Activated naive CD8-positive, alpha-beta T cell treated with anti-CD3 and anti-CD28 coated beads for 36 hours (primary cell): ENCODE results near the gene CFAP97D1. TPM values are rescaled to one million over a fixed set of nuclear protein-coding genes. Genes with fewer than 3 reads are reported as not detected.

Experiments used
- total RNA-seq, 2 experiments: library from RNA; stranded (reverse); gene quantifications; one replicate each; pipeline ENCODE4 v1.2.3, GENCODE V29; 2021

Gene CFAP97D1
- total RNA-seq, 2 experiments from 2014 or later, result not detected

Other genes starting within 250 kb of the CFAP97D1 start
- gene ETV4, start 234.1 kb upstream of the CFAP97D1 start, total RNA-seq, result 1 to 10 TPM; 7.5 to 7.8 TPM
- gene MEOX1, start 118.5 kb upstream of the CFAP97D1 start, total RNA-seq, result under 1 TPM; 0.14 to 0.25 TPM
- gene SOST, start 21.6 kb upstream of the CFAP97D1 start, total RNA-seq, result not detected
- 10 to 100 TPM; 21.2 to 22.3 TPM for gene DUSP3, start 1.5 kb upstream of the CFAP97D1 start, total RNA-seq
- gene MPP3, start 52.7 kb downstream of the CFAP97D1 start, total RNA-seq, result 1 to 10 TPM in 1 of 2 experiments, under 1 TPM in 1; 0.80 to 1.1 TPM
- not detected for gene CD300LG, start 66.7 kb downstream of the CFAP97D1 start, total RNA-seq
- gene MPP2, start 127.1 kb downstream of the CFAP97D1 start, total RNA-seq, result 1 to 10 TPM; 5.2 to 6.5 TPM
- not detected for gene PPY, start 162.0 kb downstream of the CFAP97D1 start, total RNA-seq
- gene PYY, start 173.5 kb downstream of the CFAP97D1 start, total RNA-seq, result not detected
- gene NAGS, start 224.2 kb downstream of the CFAP97D1 start, total RNA-seq, result 1 to 10 TPM in 1 of 2 experiments, under 1 TPM in 1; 0.82 to 1.1 TPM
- 10 to 100 TPM; 22.7 to 26.9 TPM for gene TMEM101, start 234.5 kb downstream of the CFAP97D1 start, total RNA-seq